Peyer's patch (tissue), 4 donors: Measurements from ENCODE around the gene A1BG.

Experiments
- CTCF ChIP-seq, 6 experiments: fragments of 450-650 bp in 4 of 6; fragments of 200-600 bp in 2 of 6; sonication (generic) in 1 of 6; IDR thresholded peaks; one replicate each; pipeline ENCODE4 v1.5.1; 2017 to 2019; ENCODE audit warnings: antibody characterized with exemption in 6 of 6, mild to moderate bottlenecking in 3 of 6, moderate library complexity in 1 of 6
- POLR2A ChIP-seq, 2 donors: fragments of 450-650 bp; IDR thresholded peaks; one replicate each; pipeline ENCODE4 v1.5.1; 2017; ENCODE audit warnings: antibody characterized with exemption in 2 of 2, mild to moderate bottlenecking in 2 of 2, moderate library complexity in 2 of 2

- TF ChIP-seq CTCF (IDR thresholded peaks at IDR 0.05) (no peak), POLR2A (IDR thresholded peaks at IDR 0.05) (no peak)
These were observed 43.6 kb upstream of the A1BG start for GRCh38 chr19:58396691-58397532.
